HepG2 (cell line): ENCODE measurements around the gene ERCC2. TPM values are rescaled to one million over a fixed set of nuclear protein-coding genes. Genes with fewer than 3 reads are reported as not detected.

ENCODE experiments used
- ATAC-seq: fragments of 200-7000 bp; cut with Tn5 transposase; 3 replicates; pipeline ENCODE4 v1.9.1; 2020; ENCODE audit warnings: mild to moderate bottlenecking, moderate library complexity
- BruUV-seq: library from RNA; stranded (reverse); fragments of 400-500 nt; replicated peaks from 2 replicates; lab custom pipeline; 2021; lab: Mats Ljungman, UMichigan
- CTCF ChIA-PET: fragments of 300-600 bp; formaldehyde crosslinking; extraction: SDS; loops from one replicate; lab custom pipeline; 2021; ENCODE audit warnings: low total read pairs, inconsistent platforms, low intra/inter-chr PET ratio; lab: Yijun Ruan, JAX
- POLR2A ChIA-PET: fragments of 350-600 bp; sonication (Branson Sonifier 250); formaldehyde crosslinking; loops from one replicate; lab custom pipeline; 2020; ENCODE audit warnings: antibody characterized with exemption, inconsistent platforms; lab: Yijun Ruan, JAX
- DNase-seq: peaks from one replicate; pipeline ENCODE4 v3.0.0-alpha.2; 2015; ENCODE audit warnings: low spot score
- FAIRE-seq: peaks from 3 replicates; lab custom pipeline; 2011; peaks lifted over from hg19 to GRCh38; lab: Jason Lieb, UNC
- H2AFZ ChIP-seq: one replicate; pipeline ENCODE4 v1.6.1; 2011; ENCODE audit warnings: low read length, inconsistent platforms
- H3K27ac ChIP-seq: fragments of 300-600 bp; 3 replicates; pipeline ENCODE4 v1.8.0; 2011; ENCODE audit warnings: mixed run types, mild to moderate bottlenecking, mixed read lengths, low read length, inconsistent platforms; ENCODE audit not compliant: insufficient read depth; ENCODE audit errors: extremely low read length
- H3K27me3 ChIP-seq, 2 experiments: fragments of 200-600 bp in 1 of 2; 2 replicates in 1 of 2; 3 replicates in 1 of 2; pipeline versions ENCODE4 v1.6.0 to v1.8.0; 2011; ENCODE audit warnings: low read length in 2 of 2, mild to moderate bottlenecking in 2 of 2, moderate library complexity in 2 of 2, inconsistent platforms in 1 of 2; ENCODE audit not compliant: insufficient read depth in 2 of 2, control insufficient read depth in 1 of 2
- H3K36me3 ChIP-seq, 2 experiments: fragments of 200-600 bp in 1 of 2; replicated peaks in 1 of 2; 2 replicates in 1 of 2; 3 replicates in 1 of 2; pipeline versions ENCODE4 v1.5.1 to v1.8.0; 2011; ENCODE audit warnings: low read length in 2 of 2, inconsistent platforms in 1 of 2; ENCODE audit not compliant: insufficient read depth in 2 of 2, control insufficient read depth in 1 of 2
- H3K4me1 ChIP-seq: 2 replicates; pipeline ENCODE4 v1.5.1; 2012; ENCODE audit warnings: low read length, inconsistent platforms; ENCODE audit not compliant: insufficient read depth
- H3K4me2 ChIP-seq: 2 replicates; pipeline ENCODE4 v1.6.0; 2011; ENCODE audit warnings: low read depth, low read length, inconsistent platforms
- H3K4me3 ChIP-seq, 3 experiments: fragments of 200-600 bp in 1 of 3; sonication (generic), shearing (Covaris generic) in 1 of 3; replicated peaks in 1 of 3; 2 replicates each; pipeline ENCODE4 v1.5.1; 2011 to 2016; ENCODE audit warnings: low read length in 3 of 3, inconsistent platforms in 2 of 3, low read depth in 2 of 3, mild to moderate bottlenecking in 2 of 3, control low read depth in 1 of 3, mixed read lengths in 1 of 3; ENCODE audit not compliant: insufficient read depth in 1 of 3
- H3K79me2 ChIP-seq: one replicate; pipeline ENCODE4 v1.6.1; 2011; ENCODE audit warnings: low read length, inconsistent platforms; ENCODE audit not compliant: insufficient read depth
- H3K9ac ChIP-seq: 2 replicates; pipeline ENCODE4 v1.6.0; 2011; ENCODE audit warnings: mild to moderate bottlenecking, low read depth, low read length, inconsistent platforms; ENCODE audit not compliant: insufficient read depth
- H3K9me3 ChIP-seq: 2 replicates; pipeline ENCODE4 v1.5.1; 2012; ENCODE audit warnings: mild to moderate bottlenecking, low read length
- H4K20me1 ChIP-seq: 2 replicates; pipeline ENCODE4 v1.6.0; 2011; ENCODE audit warnings: inconsistent platforms, mild to moderate bottlenecking, low read length, moderate library complexity; ENCODE audit not compliant: insufficient read depth
- AGO1 ChIP-seq: fragments of 200-400 bp; formaldehyde crosslinking; IDR thresholded peaks from 2 replicates; pipeline ENCODE4 v1.6.1; 2017; ENCODE audit warnings: mild to moderate bottlenecking, low read depth, low read length, moderate library complexity; ENCODE audit not compliant: poor library complexity, severe bottlenecking
- EEA1 ChIP-seq: sonication (generic); formaldehyde crosslinking; IDR thresholded peaks from 2 replicates; pipeline ENCODE4 v1.5.1; 2020; ENCODE audit warnings: mild to moderate bottlenecking, missing genetic modification reagents, borderline replicate concordance
- HNF4A ChIP-seq: sonication (generic); formaldehyde crosslinking; IDR thresholded peaks from 2 replicates; pipeline ENCODE4 v1.4.0; 2020; ENCODE audit warnings: missing genetic modification reagents
- HOXD1 ChIP-seq: sonication (generic); formaldehyde crosslinking; IDR thresholded peaks from 2 replicates; pipeline ENCODE4 v1.5.0; 2020; ENCODE audit warnings: missing genetic modification reagents
- KDM2A ChIP-seq: sonication (generic); formaldehyde crosslinking; IDR thresholded peaks from 2 replicates; pipeline ENCODE4 v1.4.0; 2020; ENCODE audit warnings: low read depth, missing genetic modification reagents, borderline replicate concordance
- KLF13 ChIP-seq: sonication (generic); formaldehyde crosslinking; IDR thresholded peaks from 2 replicates; pipeline ENCODE4 v1.4.0; 2020; ENCODE audit warnings: mild to moderate bottlenecking, missing genetic modification reagents
- MED1 ChIP-seq: sonication (generic); formaldehyde crosslinking; IDR thresholded peaks from 2 replicates; pipeline ENCODE4 v1.4.0; 2020; ENCODE audit warnings: missing genetic modification reagents
- SCMH1 ChIP-seq: sonication (generic); formaldehyde crosslinking; IDR thresholded peaks from 2 replicates; pipeline ENCODE4 v1.9.0; 2021; ENCODE audit warnings: missing genetic modification reagents, mild to moderate bottlenecking, borderline replicate concordance
- XRCC5 ChIP-seq: fragments of 200-400 bp; formaldehyde crosslinking; optimal IDR thresholded peaks from 2 replicates; pipeline ENCODE3; 2017; ENCODE audit warnings: mild to moderate bottlenecking, low read length
- YEATS2 ChIP-seq: sonication (generic); formaldehyde crosslinking; IDR thresholded peaks from 2 replicates; pipeline ENCODE4 v1.4.0; 2020; ENCODE audit warnings: missing genetic modification reagents, borderline replicate concordance
- ZNF260 ChIP-seq: sonication (generic); formaldehyde crosslinking; IDR thresholded peaks from 2 replicates; pipeline ENCODE4 v1.4.0; 2020; ENCODE audit warnings: missing genetic modification reagents, low read depth, mild to moderate bottlenecking, borderline replicate concordance
- ZNF274 ChIP-seq: sonication (generic); formaldehyde crosslinking; IDR thresholded peaks from 2 replicates; pipeline ENCODE4 v1.5.1; 2020; ENCODE audit warnings: mild to moderate bottlenecking, missing genetic modification reagents
- ZNF616 ChIP-seq: sonication (generic); formaldehyde crosslinking; IDR thresholded peaks from 2 replicates; pipeline ENCODE4 v1.5.0; 2020; ENCODE audit warnings: low read depth, mild to moderate bottlenecking, missing genetic modification reagents
- WGBS: methylation state at CpG from one replicate; pipeline ENCODE4 v1.1.6; 2017; ENCODE audit warnings: low lambda C conversion rate; 5-methylcytosine and 5-hydroxymethylcytosine counted together
- in situ Hi-C: cut with HindIII; loops from 2 replicates; pipeline ENCODE4 v1.10.0; 2017; ENCODE audit warnings: low pct_unique_long_range_greater_than_20kb; ENCODE audit not compliant: extremely low pct_ligation_motif_present
- intact Hi-C: fragments of 100-400 bp; cut with micrococcal nuclease; formaldehyde crosslinking; loops from one replicate; pipeline ENCODE4 v1.10.0; 2022; ENCODE audit not compliant: unreplicated experiment
- polyA plus RNA-seq, 8 experiments: library from polyadenylated mRNA; depleted of rRNA in 3 of 8; stranded (reverse) in 7 of 8; unstranded in 1 of 8; fragments of >200 nt; fragmentation: Illumina TruSeq in 4 of 8; extraction: Trizol in 4 of 8; gene quantifications; 2 replicates each; pipeline versions ENCODE4 v1.2.1 to v1.2.3, GENCODE V29; 2011 to 2016; ENCODE audit warnings: low read depth in 4 of 8, missing spikeins in 1 of 8, mixed read lengths in 1 of 8; ENCODE audit not compliant: insufficient read depth in 1 of 8
- total RNA-seq, 5 experiments: library from RNA; depleted of rRNA; stranded (reverse); fragments of >200 nt; fragmentation: Illumina TruSeq; extraction: Trizol; gene quantifications; 2 replicates each; pipeline ENCODE4 v1.2.3, GENCODE V29; 2016; ENCODE audit warnings: low read depth in 1 of 5
- TF ChIP-seq, protein P1 (sequence below): sonication (generic); formaldehyde crosslinking; IDR thresholded peaks from 2 replicates; pipeline ENCODE4 v1.4.0; 2020; ENCODE audit warnings: missing genetic modification reagents, borderline replicate concordance
- TF ChIP-seq, protein P2 (sequence below): sonication (generic); formaldehyde crosslinking; IDR thresholded peaks from 2 replicates; pipeline ENCODE4 v1.4.0; 2020; ENCODE audit warnings: missing genetic modification reagents, mild to moderate bottlenecking, borderline replicate concordance

ERCC2 gene
- total and polyA plus RNA-seq, 2 of the 13 experiments (the other 11 are each of a cell fraction or from before 2014, with no cell fraction given): 25.4 to 49.2 TPM

DNA sequence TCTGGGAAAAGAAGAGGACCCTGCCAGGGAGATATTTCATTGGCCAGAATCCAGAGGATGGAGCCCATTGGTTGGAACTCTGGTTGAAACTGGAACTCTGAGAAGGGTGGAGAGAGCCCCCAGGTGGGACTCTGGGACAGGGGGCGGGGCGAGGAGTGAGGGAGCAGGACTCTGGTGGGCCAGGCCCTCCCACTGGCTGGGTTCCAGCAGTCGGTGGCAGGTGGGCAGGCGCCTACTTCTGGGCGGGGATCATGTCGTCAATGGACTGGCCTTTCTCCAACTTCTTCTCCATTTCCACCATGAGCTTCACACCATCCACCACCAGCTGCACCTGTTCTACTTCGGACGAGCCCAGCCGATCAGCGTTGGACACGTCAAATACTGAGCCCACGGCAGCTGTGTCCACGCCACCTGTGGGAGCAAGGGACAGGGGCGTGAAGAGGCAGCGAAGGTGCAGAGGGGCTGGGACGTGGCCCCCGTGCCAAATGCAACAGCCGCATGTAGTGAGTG is 63.8 kb downstream of the ERCC2 start:
- TF ChIP-seq KDM2A (CRISPR knock-in tag): 0 out of 2 replicates have a peak, but pooled peaks have one; percentile 22
- TF ChIP-seq KLF13 (CRISPR knock-in tag): no peak
- TF ChIP-seq, protein P1, sequence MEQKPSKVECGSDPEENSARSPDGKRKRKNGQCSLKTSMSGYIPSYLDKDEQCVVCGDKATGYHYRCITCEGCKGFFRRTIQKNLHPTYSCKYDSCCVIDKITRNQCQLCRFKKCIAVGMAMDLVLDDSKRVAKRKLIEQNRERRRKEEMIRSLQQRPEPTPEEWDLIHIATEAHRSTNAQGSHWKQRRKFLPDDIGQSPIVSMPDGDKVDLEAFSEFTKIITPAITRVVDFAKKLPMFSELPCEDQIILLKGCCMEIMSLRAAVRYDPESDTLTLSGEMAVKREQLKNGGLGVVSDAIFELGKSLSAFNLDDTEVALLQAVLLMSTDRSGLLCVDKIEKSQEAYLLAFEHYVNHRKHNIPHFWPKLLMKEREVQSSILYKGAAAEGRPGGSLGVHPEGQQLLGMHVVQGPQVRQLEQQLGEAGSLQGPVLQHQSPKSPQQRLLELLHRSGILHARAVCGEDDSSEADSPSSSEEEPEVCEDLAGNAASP (CRISPR knock-in tag): no peak
- 71% methylated on average over 15 of the region's 18 CpGs for WGBS
- FAIRE-seq: no peak
- 0 out of 5 replicates have a peak, but pooled peaks cover 0 to 2% of the 10 kb centered on the region in 2 experiments for H3K27me3 ChIP-seq
- intact Hi-C loops (no loop called here), in situ Hi-C loops (no loop called here)
- peaks cover 27% of the 10 kb centered on the region for H3K4me1 ChIP-seq
- H3K9me3 ChIP-seq: no peaks in the 10 kb centered on the region
- no peaks in the 10 kb centered on the region for H4K20me1 ChIP-seq
- no peak overlapping the region for H3K27ac ChIP-seq
- no TSS peak for BruUV-seq
- H3K4me3 ChIP-seq: no peak overlapping the region
- no peak for DNase-seq
- H3K4me2 ChIP-seq: no peak overlapping the region
- no peak overlapping the region for H2AFZ ChIP-seq
- no peak overlapping the region for H3K9ac ChIP-seq
- ATAC-seq: no peak
- POLR2A ChIA-PET: no interaction called here
- CTCF ChIA-PET: no interaction called here
- H3K79me2 ChIP-seq: no peaks in the 10 kb centered on the region
- no peaks in the 10 kb centered on the region for H3K36me3 ChIP-seq

DNA sequence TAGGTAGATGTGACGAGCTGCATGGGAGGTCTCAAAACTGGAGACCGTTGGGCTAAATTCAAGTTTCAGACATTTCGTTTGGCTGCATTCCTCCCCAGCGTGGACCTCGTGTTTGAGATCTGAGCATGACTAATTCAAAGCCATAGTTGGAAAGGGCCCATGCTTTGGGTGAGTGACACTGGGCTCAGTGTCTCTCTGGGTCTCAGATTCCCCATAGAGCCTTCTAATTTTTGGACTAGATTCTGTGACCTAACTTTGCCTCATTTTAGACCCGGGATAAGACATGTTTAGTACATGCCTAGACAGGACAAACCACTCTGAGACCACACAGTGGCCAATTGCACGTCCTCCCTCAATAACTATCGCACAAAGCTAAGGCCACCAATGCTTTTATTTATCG is 64.3 kb downstream of the ERCC2 start:
- no peak for FAIRE-seq
- ATAC-seq: peak; percentile 15; the same call in 1 of the 3 replicates
- H3K4me1 ChIP-seq: peaks cover 22% of the 10 kb centered on the region
- DNase-seq: no peak
- H3K9me3 ChIP-seq: no peaks in the 10 kb centered on the region
- ChIA-PET CTCF (no interaction called here), POLR2A (no interaction called here)
- intact Hi-C loops (no loop called here), in situ Hi-C loops (no loop called here)
- no peaks in the 10 kb centered on the region for H3K79me2 ChIP-seq
- H3K27me3 ChIP-seq: no peaks in the 10 kb centered on the region
- H3K27ac ChIP-seq: no peak overlapping the region
- H3K9ac ChIP-seq: no peak overlapping the region
- H4K20me1 ChIP-seq: no peaks in the 10 kb centered on the region
- 52% methylated on average over 9 of the region's 9 CpGs for WGBS
- BruUV-seq: no TSS peak
- no peaks in the 10 kb centered on the region for H3K36me3 ChIP-seq
- no peak overlapping the region for H2AFZ ChIP-seq
- no peak overlapping the region for H3K4me3 ChIP-seq
- no peak overlapping the region for H3K4me2 ChIP-seq
- TF ChIP-seq EEA1 (CRISPR knock-in tag) (no peak), ZNF616 (CRISPR knock-in tag) (no peak), XRCC5 (no peak), MED1 (CRISPR knock-in tag) (no peak), ZNF274 (CRISPR knock-in tag) (no peak), AGO1 (no peak), SCMH1 (CRISPR knock-in tag) (no peak), HOXD1 (no peak), ZNF260 (CRISPR knock-in tag) (no peak), HNF4A (CRISPR knock-in tag) (no peak), YEATS2 (CRISPR knock-in tag) (no peak)
- TF ChIP-seq, protein P2, sequence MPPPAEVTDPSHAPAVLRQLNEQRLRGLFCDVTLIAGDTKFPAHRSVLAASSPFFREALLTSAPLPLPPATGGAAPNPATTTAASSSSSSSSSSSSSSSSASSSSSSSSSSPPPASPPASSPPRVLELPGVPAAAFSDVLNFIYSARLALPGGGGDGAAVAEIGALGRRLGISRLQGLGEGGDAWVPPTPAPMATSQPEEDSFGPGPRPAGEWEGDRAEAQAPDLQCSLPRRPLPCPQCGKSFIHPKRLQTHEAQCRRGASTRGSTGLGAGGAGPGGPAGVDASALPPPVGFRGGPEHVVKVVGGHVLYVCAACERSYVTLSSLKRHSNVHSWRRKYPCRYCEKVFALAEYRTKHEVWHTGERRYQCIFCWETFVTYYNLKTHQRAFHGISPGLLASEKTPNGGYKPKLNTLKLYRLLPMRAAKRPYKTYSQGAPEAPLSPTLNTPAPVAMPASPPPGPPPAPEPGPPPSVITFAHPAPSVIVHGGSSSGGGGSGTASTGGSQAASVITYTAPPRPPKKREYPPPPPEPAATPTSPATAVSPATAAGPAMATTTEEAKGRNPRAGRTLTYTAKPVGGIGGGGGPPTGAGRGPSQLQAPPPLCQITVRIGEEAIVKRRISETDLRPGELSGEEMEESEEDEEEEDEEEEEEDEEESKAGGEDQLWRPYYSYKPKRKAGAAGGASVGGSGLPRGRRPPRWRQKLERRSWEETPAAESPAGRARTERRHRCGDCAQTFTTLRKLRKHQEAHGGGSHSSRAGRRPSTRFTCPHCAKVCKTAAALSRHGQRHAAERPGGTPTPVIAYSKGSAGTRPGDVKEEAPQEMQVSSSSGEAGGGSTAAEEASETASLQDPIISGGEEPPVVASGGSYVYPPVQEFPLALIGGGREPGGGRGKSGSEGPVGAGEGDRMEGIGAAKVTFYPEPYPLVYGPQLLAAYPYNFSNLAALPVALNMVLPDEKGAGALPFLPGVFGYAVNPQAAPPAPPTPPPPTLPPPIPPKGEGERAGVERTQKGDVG (CRISPR knock-in tag): no peak
